SK-N-SH (cell line): ENCODE measurements around the gene KCNIP4. TPM values are rescaled to one million over a fixed set of nuclear protein-coding genes. Genes with fewer than 3 reads are reported as not detected.

Experiments used
- CTCF ChIA-PET: fragments of 300-600, 350-600 bp; formaldehyde crosslinking; extraction: SDS; loops from one replicate; lab custom pipeline; 2021; lab: Yijun Ruan, JAX
- POLR2A ChIA-PET: fragments of 350-600 bp; sonication (Branson Sonifier 250); formaldehyde crosslinking; extraction: SDS; loops from one replicate; lab custom pipeline; 2020; ENCODE audit warnings: antibody characterized with exemption, inconsistent platforms; lab: Yijun Ruan, JAX
- DNase-seq: peaks from one replicate; pipeline ENCODE4 v3.0.0; 2012
- H2AFZ ChIP-seq: fragments of 200-600 bp; sonication (generic); 2 replicates; pipeline ENCODE4 v1.8.1; 2016; ENCODE audit warnings: antibody characterized with exemption, mild to moderate bottlenecking, low read depth
- H3F3A ChIP-seq: fragments of 200-600 bp; sonication (generic); replicated peaks from 2 replicates; pipeline ENCODE3; 2016; ENCODE audit warnings: antibody characterized with exemption, mild to moderate bottlenecking; ENCODE audit not compliant: insufficient read depth
- H3K27ac ChIP-seq, 2 experiments: fragments of 200-500 bp in 1 of 2; fragments of 200-600 bp in 1 of 2; sonication (Bioruptor generic) in 1 of 2; sonication (generic), shearing (Covaris generic) in 1 of 2; 2 replicates each; pipeline versions ENCODE4 v1.5.1 to v1.6.1; 2014 to 2016; ENCODE audit warnings: low read depth in 2 of 2, inconsistent platforms in 1 of 2, low read length in 1 of 2, mild to moderate bottlenecking in 1 of 2, mixed read lengths in 1 of 2
- H3K27me3 ChIP-seq: fragments of 200-600 bp; sonication (generic), shearing (Covaris generic); 2 replicates; pipeline ENCODE4 v1.6.1; 2016; ENCODE audit warnings: mixed run types; ENCODE audit not compliant: insufficient read depth
- H3K36me3 ChIP-seq, 2 experiments: fragments of 200-500 bp in 1 of 2; fragments of 200-600 bp in 1 of 2; sonication (Bioruptor generic) in 1 of 2; sonication (generic) in 1 of 2; replicated peaks in 1 of 2; 2 replicates each; pipeline versions ENCODE3 to v1.5.1; 2014 to 2016; ENCODE audit warnings: low read length in 1 of 2, mild to moderate bottlenecking in 1 of 2; ENCODE audit not compliant: insufficient read depth in 2 of 2, control insufficient read depth in 1 of 2
- H3K4me1 ChIP-seq, 2 experiments: fragments of 200-500 bp in 1 of 2; fragments of 200-600 bp in 1 of 2; sonication (Bioruptor generic) in 1 of 2; sonication (generic), shearing (Covaris generic) in 1 of 2; 2 replicates each; pipeline versions ENCODE4 v1.5.1 to v1.6.1; 2014 to 2016; ENCODE audit warnings: low read depth in 1 of 2, low read length in 1 of 2, mixed run types in 1 of 2; ENCODE audit not compliant: insufficient read depth in 2 of 2, control insufficient read depth in 1 of 2
- H3K4me2 ChIP-seq: fragments of 200-600 bp; sonication (generic), shearing (Covaris generic); 2 replicates; pipeline ENCODE4 v1.6.1; 2017; ENCODE audit warnings: mixed run types
- H3K4me3 ChIP-seq, 2 experiments: fragments of 200-500 bp in 1 of 2; fragments of 200-600 bp in 1 of 2; sonication (Bioruptor generic) in 1 of 2; sonication (generic), shearing (Covaris generic) in 1 of 2; 2 replicates each; pipeline versions ENCODE4 v1.5.1 to v1.8.1; 2014 to 2016; ENCODE audit warnings: low read depth in 2 of 2, inconsistent platforms in 1 of 2, low read length in 1 of 2, mild to moderate bottlenecking in 1 of 2, mixed read lengths in 1 of 2, moderate library complexity in 1 of 2
- H3K79me2 ChIP-seq: fragments of 200-600 bp; sonication (generic); 2 replicates; pipeline ENCODE4 v1.8.1; 2017; ENCODE audit warnings: mild to moderate bottlenecking; ENCODE audit not compliant: insufficient read depth
- H3K9ac ChIP-seq: fragments of 200-600 bp; sonication (generic); 2 replicates; pipeline ENCODE4 v1.6.1; 2017; ENCODE audit warnings: mixed run types
- H3K9me2 ChIP-seq: fragments of 200-600 bp; sonication (generic); 2 replicates; pipeline ENCODE4 v1.6.1; 2017; ENCODE audit warnings: mixed run types
- H3K9me3 ChIP-seq: fragments of 200-600 bp; sonication (generic); 2 replicates; pipeline ENCODE4 v1.6.1; 2017; ENCODE audit warnings: mixed run types, mild to moderate bottlenecking, moderate library complexity
- H4K20me1 ChIP-seq: fragments of 200-600 bp; sonication (generic); 2 replicates; pipeline ENCODE4 v1.6.1; 2017; ENCODE audit warnings: mild to moderate bottlenecking, mixed run types; ENCODE audit not compliant: insufficient read depth
- CTCF ChIP-seq: fragments of 200-600 bp; sonication (generic); IDR thresholded peaks from 2 replicates; pipeline ENCODE4 v1.6.1; 2017; ENCODE audit warnings: antibody characterized with exemption, mild to moderate bottlenecking, moderate library complexity
- EZH2phosphoT487 ChIP-seq: fragments of 200-600 bp; sonication (generic); IDR thresholded peaks from 2 replicates; pipeline ENCODE4 v1.6.1; 2017; ENCODE audit warnings: low read depth, mixed run types, mild to moderate bottlenecking, antibody characterized with exemption, moderate library complexity, borderline replicate concordance
- FOSL2 ChIP-seq: IDR thresholded peaks from 2 replicates; pipeline ENCODE4 v1.4.0; 2012; ENCODE audit warnings: low read depth, mild to moderate bottlenecking, moderate library complexity, borderline replicate concordance
- POLR2AphosphoS5 ChIP-seq: IDR thresholded peaks from 2 replicates; pipeline ENCODE4 v1.6.1; 2012; ENCODE audit warnings: low read depth, low read length
- RAD21 ChIP-seq: IDR thresholded peaks from 2 replicates; pipeline ENCODE4 v1.6.1; 2012; ENCODE audit warnings: mild to moderate bottlenecking, low read length
- REST ChIP-seq: IDR thresholded peaks from 2 replicates; pipeline ENCODE4 v1.6.1; 2012; ENCODE audit warnings: mild to moderate bottlenecking, low read depth, low read length, moderate library complexity
- ZBTB33 ChIP-seq: IDR thresholded peaks from 2 replicates; pipeline ENCODE4 v1.4.0; 2012; ENCODE audit warnings: low read depth, borderline replicate concordance
- WGBS: methylation state at CpG from one replicate; pipeline ENCODE4 v1.1.6; 2017; ENCODE audit warnings: low lambda C conversion rate; 5-methylcytosine and 5-hydroxymethylcytosine counted together
- polyA plus RNA-seq, 3 experiments: library from polyadenylated mRNA; depleted of rRNA; stranded (reverse); fragments of >200 nt; gene quantifications; 2 replicates each; pipeline ENCODE4 v1.2.3, GENCODE V29; 2012

KCNIP4 gene
- polyA plus RNA-seq, 1 of the 3 experiments (the other 2 are of a cell fraction): 0.18 TPM

GRCh38 chr4:21451032-21451431, 497.5 kb downstream of the KCNIP4 start (continued):
- TF ChIP-seq ZBTB33: no peak

- Histone ChIP-seq H3K4me1 (0 out of 4 replicates have a peak, but pooled peaks cover 0 to 4% of the 10 kb centered on the region in 2 experiments), H3K4me2 (no peak overlapping the region), H3K27me3 (peaks cover 8% of the 10 kb centered on the region; the same call in 1 of the 2 replicates)
- WGBS: 59% methylated on average over 4 of the region's 4 CpGs
- no peak for TF ChIP-seq FOSL2
- no peak for TF ChIP-seq EZH2phosphoT487
- no peak for TF ChIP-seq RAD21
- TF ChIP-seq POLR2AphosphoS5: no peak
- no peak for TF ChIP-seq CTCF
- TF ChIP-seq REST: no peak
- TF ChIP-seq, all 33 proteins: peak for 0
- DNase-seq: no peak
- H3K4me3 ChIP-seq: no peak overlapping the region
- H3F3A ChIP-seq: no peaks in the 10 kb centered on the region
- no peak overlapping the region for H3K9ac ChIP-seq
- H3K36me3 ChIP-seq: no peaks in the 10 kb centered on the region
- H3K9me3 ChIP-seq: no peaks in the 10 kb centered on the region
- H3K27ac ChIP-seq: no peak overlapping the region
- POLR2A ChIA-PET: no interaction called here
- no peaks in the 10 kb centered on the region for H3K79me2 ChIP-seq
- no peaks in the 10 kb centered on the region for H3K9me2 ChIP-seq
- H4K20me1 ChIP-seq: no peaks in the 10 kb centered on the region
- CTCF ChIA-PET: interaction anchor here (2.9 kb wide), 1 partner anchor 19 kb away, joined by 12 read pairs; no protein-coding TSS in a partner anchor
- no peak overlapping the region for H2AFZ ChIP-seq
Observed at GRCh38 chr4:21450331-21450730, 498.2 kb downstream of the KCNIP4 start.
